ENCODE data around the gene POLR1G.

GRCh38 chr19:45414468-45414867, 8.0 kb downstream of the POLR1G start:
- TF ChIP-seq CTCF (IDR thresholded peaks at IDR 0.05 in 8 of 11, conservative IDR thresholded peaks at IDR 0.05 in 3 of 11) (no peak), POLR2AphosphoS5 (IDR thresholded peaks at IDR 0.05) (no peak), POLR2A (IDR thresholded peaks at IDR 0.05) (no peak)

All from spleen (tissue), 7 donors.